ENCODE data around the gene TNIK. TPM values are rescaled to one million over a fixed set of nuclear protein-coding genes. Genes with fewer than 3 reads are reported as not detected.

The TNIK gene
- total RNA-seq, 1 donor from 2014 or later: 17.0 TPM

GRCh38 chr3:171393032-171393744 lies 67.0 kb downstream of the TNIK start:
- H3K27me3 ChIP-seq (ENCODE audit: control insufficient read depth, insufficient read depth, low read length): no peaks in the 10 kb centered on the region
- no peak overlapping the region for H3K4me3 ChIP-seq (ENCODE audit: low read depth, low read length)
- H3K36me3 ChIP-seq (ENCODE audit: control insufficient read depth, insufficient read depth, low read length): no peaks in the 10 kb centered on the region
- DNase-seq (ENCODE audit: low read depth): no peak
- TF ChIP-seq, protein P1, sequence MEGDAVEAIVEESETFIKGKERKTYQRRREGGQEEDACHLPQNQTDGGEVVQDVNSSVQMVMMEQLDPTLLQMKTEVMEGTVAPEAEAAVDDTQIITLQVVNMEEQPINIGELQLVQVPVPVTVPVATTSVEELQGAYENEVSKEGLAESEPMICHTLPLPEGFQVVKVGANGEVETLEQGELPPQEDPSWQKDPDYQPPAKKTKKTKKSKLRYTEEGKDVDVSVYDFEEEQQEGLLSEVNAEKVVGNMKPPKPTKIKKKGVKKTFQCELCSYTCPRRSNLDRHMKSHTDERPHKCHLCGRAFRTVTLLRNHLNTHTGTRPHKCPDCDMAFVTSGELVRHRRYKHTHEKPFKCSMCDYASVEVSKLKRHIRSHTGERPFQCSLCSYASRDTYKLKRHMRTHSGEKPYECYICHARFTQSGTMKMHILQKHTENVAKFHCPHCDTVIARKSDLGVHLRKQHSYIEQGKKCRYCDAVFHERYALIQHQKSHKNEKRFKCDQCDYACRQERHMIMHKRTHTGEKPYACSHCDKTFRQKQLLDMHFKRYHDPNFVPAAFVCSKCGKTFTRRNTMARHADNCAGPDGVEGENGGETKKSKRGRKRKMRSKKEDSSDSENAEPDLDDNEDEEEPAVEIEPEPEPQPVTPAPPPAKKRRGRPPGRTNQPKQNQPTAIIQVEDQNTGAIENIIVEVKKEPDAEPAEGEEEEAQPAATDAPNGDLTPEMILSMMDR (IDR thresholded peaks at IDR 0.05; ENCODE audit: insufficient read depth, low read length, poor library complexity, severe bottlenecking): no peak

GRCh38 chr3:171391432-171391831 lies 68.8 kb downstream of the TNIK start:
- DNase-seq (ENCODE audit: low read depth): no peak
- Histone ChIP-seq H3K27me3 (ENCODE audit: control insufficient read depth, insufficient read depth, low read length) (no peaks in the 10 kb centered on the region), H3K36me3 (ENCODE audit: control insufficient read depth, insufficient read depth, low read length) (no peaks in the 10 kb centered on the region), H3K4me3 (ENCODE audit: low read depth, low read length) (no peak overlapping the region)
- TF ChIP-seq, protein P1 (IDR thresholded peaks at IDR 0.05; ENCODE audit: insufficient read depth, low read length, poor library complexity, severe bottlenecking): no peak

DNA sequence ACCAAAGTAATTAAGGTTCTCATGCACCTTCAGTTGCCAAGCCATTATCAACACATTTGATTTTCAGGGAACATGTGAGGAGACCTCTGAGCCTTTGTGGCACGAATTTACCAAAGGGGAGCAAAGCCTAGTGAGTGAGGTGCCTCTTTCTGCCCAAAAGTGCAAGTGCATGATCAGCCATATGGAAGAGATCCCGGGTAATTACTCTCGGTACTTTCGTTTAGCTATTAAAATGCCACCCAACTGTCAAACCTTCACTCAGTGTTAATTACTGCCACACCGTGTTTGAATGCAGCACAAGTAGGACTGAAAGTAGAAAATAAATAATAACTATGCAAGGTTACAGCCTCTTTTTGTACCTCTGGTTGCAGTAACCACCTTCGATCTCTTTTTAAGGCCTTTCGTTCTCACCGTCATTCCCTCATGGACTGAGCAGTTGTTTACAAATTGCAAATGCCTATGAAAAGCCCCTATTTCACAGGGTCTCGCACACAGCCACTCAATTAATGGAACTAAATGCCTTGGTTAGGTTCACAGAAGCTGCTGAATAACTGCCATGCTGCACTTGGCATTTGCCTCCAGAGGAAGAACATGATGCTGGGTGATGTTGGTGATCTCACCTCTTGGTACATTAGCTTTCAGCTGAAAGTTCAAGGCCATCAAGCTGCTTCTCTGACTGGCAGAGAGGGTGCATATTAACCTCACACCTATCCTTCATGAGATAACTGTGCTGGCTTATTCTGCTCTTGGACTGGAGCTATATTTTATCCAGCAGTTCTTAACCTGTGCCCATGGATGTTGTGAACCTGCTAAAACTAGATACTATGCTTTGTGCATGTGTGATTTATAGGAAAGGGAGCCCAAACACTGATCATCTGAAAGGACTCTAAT lies 69.9 kb downstream of the TNIK start:
- TF ChIP-seq, protein P1 (IDR thresholded peaks at IDR 0.05; ENCODE audit: insufficient read depth, low read length, poor library complexity, severe bottlenecking): no peak
- DNase-seq (ENCODE audit: low read depth): no peak
- Histone ChIP-seq H3K4me3 (ENCODE audit: low read depth, low read length) (no peak overlapping the region), H3K36me3 (ENCODE audit: control insufficient read depth, insufficient read depth, low read length) (no peaks in the 10 kb centered on the region), H3K27me3 (ENCODE audit: control insufficient read depth, insufficient read depth, low read length) (no peaks in the 10 kb centered on the region)

- Histone ChIP-seq H3K36me3 (ENCODE audit: control insufficient read depth, insufficient read depth, low read length) (no peaks in the 10 kb centered on the region), H3K27me3 (ENCODE audit: control insufficient read depth, insufficient read depth, low read length) (no peaks in the 10 kb centered on the region), H3K4me3 (ENCODE audit: low read depth, low read length) (no peak overlapping the region)
- DNase-seq (ENCODE audit: low read depth): no peak
- TF ChIP-seq, protein P1 (IDR thresholded peaks at IDR 0.05; ENCODE audit: insufficient read depth, low read length, poor library complexity, severe bottlenecking): no peak
Measured at GRCh38 chr3:171389491-171389890, 70.7 kb downstream of the TNIK start.

- DNase-seq (ENCODE audit: low read depth): no peak
- Histone ChIP-seq H3K4me3 (ENCODE audit: low read depth, low read length) (no peak overlapping the region), H3K36me3 (ENCODE audit: control insufficient read depth, insufficient read depth, low read length) (no peaks in the 10 kb centered on the region), H3K27me3 (ENCODE audit: control insufficient read depth, insufficient read depth, low read length) (no peaks in the 10 kb centered on the region)
- TF ChIP-seq, protein P1 (IDR thresholded peaks at IDR 0.05; ENCODE audit: insufficient read depth, low read length, poor library complexity, severe bottlenecking): no peak
Measured at GRCh38 chr3:171388527-171388926, 71.7 kb downstream of the TNIK start.

Data from kidney epithelial cell (primary cell).